ENCODE data around the gene FOXK1. TPM values are rescaled to one million over a fixed set of nuclear protein-coding genes. Genes with fewer than 3 reads are reported as not detected.
A peak's percentile ranks its signal among the peaks of the same experiment; 100 is the strongest.
"Not testable (repeated sequence)": the region's sequence is repeated elsewhere in the genome, so short reads cannot be mapped to it uniquely, and the experiment has no call there.

FOXK1 gene
- total RNA-seq, 2 donors from 2014 or later, result 32.3 to 32.5 TPM

DNA sequence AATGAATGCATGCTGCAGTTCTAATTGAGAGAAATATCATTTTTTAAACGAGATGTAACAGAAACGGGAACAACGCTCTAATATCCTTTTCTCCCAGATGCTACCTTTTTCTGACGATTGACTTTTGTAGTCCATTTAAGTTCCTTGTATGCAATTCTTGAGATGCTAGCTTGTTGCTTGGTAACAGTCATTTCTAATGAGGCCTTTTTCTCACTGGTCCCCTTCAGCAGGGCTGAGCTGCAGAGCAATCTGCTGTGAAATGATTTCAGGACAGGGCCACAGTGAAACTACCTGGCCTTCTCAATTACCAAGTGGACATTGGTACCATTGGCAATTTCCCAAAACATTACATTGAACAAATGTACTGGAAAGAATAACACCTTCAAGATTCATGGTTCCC is 26.2 kb upstream of the FOXK1 start:
- Mint-ChIP-seq H3K9me3 (peaks cover 12% of the 10 kb centered on the region), H3K4me3 (no peak overlapping the region), H3K36me3 (ENCODE audit: low read depth) (no peaks in the 10 kb centered on the region), H3K4me1 (no peaks in the 10 kb centered on the region), H3K27me3 (no peaks in the 10 kb centered on the region), H3K27ac (no peak overlapping the region)
- no peak for ATAC-seq (replicated peaks)

DNA sequence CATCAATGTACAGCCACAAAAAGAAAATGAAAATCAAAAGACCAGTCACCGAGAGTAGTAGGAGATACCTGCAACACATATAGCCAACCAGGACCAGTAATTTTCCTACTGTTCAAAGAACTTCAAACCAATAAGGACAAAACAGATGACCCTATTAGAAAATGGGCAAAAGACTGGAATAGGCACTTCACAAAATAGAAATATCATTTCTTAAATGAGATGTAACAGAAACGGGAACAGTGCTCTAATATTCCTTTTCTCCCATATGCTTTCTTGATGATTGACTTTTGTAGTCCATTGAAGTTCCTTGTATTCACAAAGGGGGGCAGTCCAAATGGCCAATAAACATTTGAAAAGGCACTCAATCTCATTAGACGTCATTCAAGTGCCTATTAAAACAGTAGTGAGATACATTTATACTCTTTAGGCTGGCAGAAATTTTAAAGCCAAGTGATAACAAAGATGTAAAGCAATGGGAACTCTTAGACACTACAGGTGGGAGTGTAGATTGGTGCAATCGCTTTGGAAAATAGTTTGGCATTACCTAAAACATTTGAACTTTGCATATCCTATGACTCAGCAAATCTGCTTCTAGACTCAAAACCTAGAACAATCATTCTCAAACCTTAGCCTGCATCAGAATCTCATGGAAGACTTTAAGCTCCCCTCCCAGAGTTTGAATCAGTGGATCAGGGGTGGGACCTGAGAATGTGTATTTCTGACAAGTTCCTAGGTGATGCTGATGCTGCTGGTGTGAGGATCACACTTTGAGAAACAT is 24.3 kb upstream of the FOXK1 start:
- Mint-ChIP-seq H3K27ac (no peak overlapping the region), H3K4me3 (no peak overlapping the region), H3K4me1 (no peaks in the 10 kb centered on the region), H3K27me3 (no peaks in the 10 kb centered on the region), H3K9me3 (peaks cover 12% of the 10 kb centered on the region), H3K36me3 (ENCODE audit: low read depth) (no peaks in the 10 kb centered on the region)
- ATAC-seq (replicated peaks), result no peak

DNA sequence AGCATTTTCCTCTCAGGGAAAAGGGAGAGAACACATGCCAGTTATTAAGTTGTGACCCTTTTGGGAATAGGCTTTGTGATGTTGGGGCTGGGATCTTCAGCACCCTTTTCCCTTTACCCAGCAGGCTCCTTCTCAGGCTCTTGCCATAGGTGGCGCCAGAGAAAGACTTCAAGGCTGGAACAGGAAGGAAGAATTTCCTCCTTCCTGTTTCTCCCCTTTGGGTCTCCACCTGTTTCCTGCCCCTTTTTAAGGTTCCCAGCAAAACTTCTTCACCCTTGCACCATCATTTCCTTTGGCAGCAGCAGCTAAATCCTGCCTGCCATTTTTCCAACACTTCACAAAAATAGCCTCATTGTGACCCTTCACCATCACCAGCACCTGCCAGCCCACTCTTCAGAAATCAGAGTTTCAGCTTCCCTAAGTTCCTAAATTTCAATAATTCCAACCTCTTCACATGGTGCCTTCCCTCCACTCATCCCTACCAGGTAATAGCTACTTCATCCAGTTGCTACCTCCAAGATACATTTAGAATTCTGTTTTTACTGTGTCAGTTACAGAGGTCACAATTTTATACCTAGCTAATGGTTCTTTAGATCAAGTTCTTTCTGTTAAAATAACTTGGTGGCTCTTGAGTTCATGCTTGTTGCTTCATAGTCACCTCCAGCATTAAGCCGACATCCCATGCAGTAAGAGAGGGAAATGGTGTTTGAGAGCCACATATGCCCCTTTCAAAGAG is 22.4 kb upstream of the FOXK1 start:
- no peak for ATAC-seq (replicated peaks)
- H3K36me3 Mint-ChIP-seq (ENCODE audit: low read depth), result no peaks in the 10 kb centered on the region
- H3K27me3 Mint-ChIP-seq, result no peaks in the 10 kb centered on the region
- H3K27ac Mint-ChIP-seq, result no peak overlapping the region
- peaks cover 12% of the 10 kb centered on the region for H3K9me3 Mint-ChIP-seq
- no peaks in the 10 kb centered on the region for H3K4me1 Mint-ChIP-seq
- H3K4me3 Mint-ChIP-seq, result no peak overlapping the region

DNA sequence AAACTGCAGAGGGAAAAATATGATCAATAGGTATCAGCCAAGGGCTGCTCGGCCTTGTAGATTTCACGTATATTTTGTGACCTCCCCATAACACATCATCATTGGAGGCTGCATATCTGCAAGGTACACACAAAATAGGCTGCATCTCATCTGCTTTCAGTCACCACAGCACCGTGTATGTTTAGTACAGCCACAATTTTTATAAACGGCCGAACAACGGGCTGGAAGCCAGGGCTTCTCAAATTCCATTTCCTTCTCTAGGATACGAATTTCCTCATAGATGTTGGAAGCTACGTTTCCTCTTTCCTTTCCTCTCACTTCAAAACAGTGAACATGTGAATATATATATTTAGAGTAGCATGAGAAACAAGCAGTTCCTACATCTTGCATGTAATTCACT is 20.2 kb upstream of the FOXK1 start:
- Mint-ChIP-seq H3K4me3 (no peak overlapping the region), H3K9me3 (peaks cover 12% of the 10 kb centered on the region), H3K27me3 (no peaks in the 10 kb centered on the region), H3K36me3 (ENCODE audit: low read depth) (no peaks in the 10 kb centered on the region), H3K4me1 (peaks cover 6% of the 10 kb centered on the region), H3K27ac (no peak overlapping the region)
- ATAC-seq (replicated peaks), result no peak

GRCh38 chr7:4663239-4664018 is 18.7 kb upstream of the FOXK1 start:
- Mint-ChIP-seq H3K9me3 (peaks cover 6% of the 10 kb centered on the region), H3K4me1 (peaks cover 6% of the 10 kb centered on the region), H3K36me3 (ENCODE audit: low read depth) (no peaks in the 10 kb centered on the region), H3K27me3 (no peaks in the 10 kb centered on the region), H3K27ac (no peak overlapping the region), H3K4me3 (no peak overlapping the region)
- ATAC-seq (replicated peaks), result peak; percentile 79

DNA sequence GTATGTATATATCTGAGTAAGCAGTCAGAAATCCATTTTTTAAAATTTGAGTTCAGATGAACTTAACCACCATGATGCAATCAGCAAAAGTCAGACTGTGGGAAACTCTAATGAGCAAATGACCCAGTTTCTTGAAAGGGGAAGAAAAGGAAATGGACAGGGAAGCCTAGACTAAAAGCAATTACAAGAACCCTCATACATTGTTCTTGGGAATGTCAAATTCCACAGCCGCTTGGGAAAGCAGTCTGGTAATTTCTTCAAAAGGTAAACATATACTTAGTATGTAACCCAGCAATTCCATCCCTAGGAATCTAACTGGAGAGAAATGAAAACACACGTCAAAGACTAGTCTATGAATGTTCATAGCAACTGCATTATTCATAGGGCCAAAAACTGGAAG is 16.4 kb upstream of the FOXK1 start:
- H3K36me3 Mint-ChIP-seq (ENCODE audit: low read depth), result no peaks in the 10 kb centered on the region
- H3K27ac Mint-ChIP-seq, result no peak overlapping the region

GRCh38 chr7:4667776-4668509 is 14.2 kb upstream of the FOXK1 start:
- H3K27ac Mint-ChIP-seq, result no peak overlapping the region

More for the DNA sequence above, 16.4 kb upstream of the FOXK1 start:
- Mint-ChIP-seq H3K9me3 (peaks cover 1% of the 10 kb centered on the region), H3K4me3 (no peak overlapping the region), H3K4me1 (peaks cover 6% of the 10 kb centered on the region), H3K27me3 (no peaks in the 10 kb centered on the region)
- ATAC-seq (replicated peaks), result no peak

GRCh38 chr7:4668510-4668847 is 13.6 kb upstream of the FOXK1 start:
- H3K4me1 Mint-ChIP-seq, result peaks cover 10% of the 10 kb centered on the region
- peaks cover 4% of the 10 kb centered on the region for H3K27me3 Mint-ChIP-seq
- no peak overlapping the region for H3K27ac Mint-ChIP-seq
- H3K4me3 Mint-ChIP-seq, result no peak overlapping the region
- no peaks in the 10 kb centered on the region for H3K36me3 Mint-ChIP-seq (ENCODE audit: low read depth)
- peaks cover 4% of the 10 kb centered on the region for H3K9me3 Mint-ChIP-seq
- no peak for ATAC-seq (replicated peaks)

More at GRCh38 chr7:4667776-4668509, 14.2 kb upstream of the FOXK1 start:
- H3K4me3 Mint-ChIP-seq, result no peak overlapping the region
- ATAC-seq (replicated peaks), result no peak
- peaks cover 10% of the 10 kb centered on the region for H3K4me1 Mint-ChIP-seq
- H3K36me3 Mint-ChIP-seq (ENCODE audit: low read depth), result no peaks in the 10 kb centered on the region
- H3K9me3 Mint-ChIP-seq, result peaks cover 4% of the 10 kb centered on the region
- peaks cover 4% of the 10 kb centered on the region for H3K27me3 Mint-ChIP-seq

- H3K36me3 Mint-ChIP-seq (ENCODE audit: low read depth), result no peaks in the 10 kb centered on the region
- H3K9me3 Mint-ChIP-seq, result peaks cover 4% of the 10 kb centered on the region
- H3K4me3 Mint-ChIP-seq, result no peak overlapping the region
- no peak for ATAC-seq (replicated peaks)
- peaks cover 4% of the 10 kb centered on the region for H3K27me3 Mint-ChIP-seq
- H3K4me1 Mint-ChIP-seq, result peaks cover 4% of the 10 kb centered on the region
- H3K27ac Mint-ChIP-seq, result peak overlapping the region; percentile 51
Observed at GRCh38 chr7:4670791-4671190, 11.3 kb upstream of the FOXK1 start.

GRCh38 chr7:4675771-4676367 is 6.2 kb upstream of the FOXK1 start:
- no peaks in the 10 kb centered on the region for H3K36me3 Mint-ChIP-seq (ENCODE audit: low read depth)
- peaks cover under 1% of the 10 kb centered on the region for H3K9me3 Mint-ChIP-seq
- ATAC-seq (replicated peaks), result no peak
- H3K27ac Mint-ChIP-seq, result no peak overlapping the region
- H3K4me1 Mint-ChIP-seq, result peaks cover 3% of the 10 kb centered on the region
- no peak overlapping the region for H3K4me3 Mint-ChIP-seq
- H3K27me3 Mint-ChIP-seq, result peaks cover 4% of the 10 kb centered on the region

- H3K36me3 Mint-ChIP-seq (ENCODE audit: low read depth); H3K27ac Mint-ChIP-seq; H3K27me3 Mint-ChIP-seq; H3K9me3 Mint-ChIP-seq; ATAC-seq (replicated peaks); H3K4me3 Mint-ChIP-seq; H3K4me1 Mint-ChIP-seq: not testable (repeated sequence)
Observed at GRCh38 chr7:4677518-4677917, 4.6 kb upstream of the FOXK1 start.

DNA sequence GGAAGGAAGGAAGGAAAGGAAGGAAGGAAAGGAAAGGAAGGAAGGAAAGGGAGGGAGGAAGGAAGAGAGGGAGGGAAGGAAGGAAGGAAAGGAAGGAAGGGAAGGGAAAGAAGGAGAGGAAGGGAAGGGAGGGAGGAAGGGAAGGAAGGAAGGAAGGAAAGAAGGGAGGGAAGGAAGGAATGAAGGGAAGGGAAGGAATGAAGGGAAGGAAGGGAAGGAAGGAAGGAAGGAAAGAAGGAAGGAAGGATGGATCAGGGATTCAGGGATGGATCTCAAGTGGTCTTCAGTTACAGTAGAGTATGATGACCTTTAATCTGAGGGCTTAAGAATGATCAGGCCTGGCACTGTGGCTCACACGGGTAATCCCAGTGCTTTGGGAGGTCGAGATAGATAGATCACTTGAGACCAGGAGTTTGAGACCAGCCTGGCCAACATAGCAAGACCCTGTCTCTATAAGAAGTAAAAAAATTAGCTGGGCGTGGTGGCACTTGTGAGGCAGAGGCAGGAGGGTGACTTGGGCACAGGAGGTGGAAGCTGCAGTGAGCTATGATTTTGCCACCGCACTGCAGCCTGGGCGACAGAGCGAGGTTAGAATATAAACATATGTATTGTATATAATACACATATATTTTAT is 760 bp upstream of the FOXK1 start:
- H3K4me1 Mint-ChIP-seq, result peaks cover 13% of the 10 kb centered on the region
- peak overlapping the region; percentile 82 for H3K4me3 Mint-ChIP-seq
- peak overlapping the region; percentile 94 for H3K27ac Mint-ChIP-seq
- no peak for ATAC-seq (replicated peaks)
- H3K27me3 Mint-ChIP-seq, result no peaks in the 10 kb centered on the region
- H3K9me3 Mint-ChIP-seq, result no peaks in the 10 kb centered on the region
- peaks cover 32% of the 10 kb centered on the region for H3K36me3 Mint-ChIP-seq (ENCODE audit: low read depth)

DNA sequence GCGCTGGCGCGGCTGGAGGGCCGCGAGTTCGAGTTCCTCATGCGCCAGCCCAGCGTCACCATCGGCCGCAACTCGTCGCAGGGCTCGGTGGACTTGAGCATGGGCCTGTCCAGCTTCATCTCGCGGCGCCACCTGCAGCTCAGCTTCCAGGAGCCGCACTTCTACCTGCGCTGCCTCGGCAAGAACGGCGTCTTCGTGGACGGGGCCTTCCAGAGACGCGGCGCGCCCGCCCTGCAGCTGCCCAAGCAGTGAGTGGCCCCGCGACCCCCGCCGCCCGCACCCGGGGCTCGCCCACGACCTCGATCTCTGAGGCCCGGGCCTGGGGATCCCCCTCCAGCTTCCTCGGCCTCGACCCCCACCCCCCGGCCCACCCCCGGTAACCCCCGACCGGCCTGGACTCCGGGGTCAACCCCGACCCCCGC is 537 bp downstream of the FOXK1 start:
- ATAC-seq (replicated peaks), result peak; percentile 25
- no peak overlapping the region for H3K27ac Mint-ChIP-seq
- peak overlapping the region; percentile 88 for H3K4me3 Mint-ChIP-seq
- H3K4me1 Mint-ChIP-seq, result peaks cover 13% of the 10 kb centered on the region
- no peaks in the 10 kb centered on the region for H3K9me3 Mint-ChIP-seq
- H3K27me3 Mint-ChIP-seq, result no peaks in the 10 kb centered on the region
- H3K36me3 Mint-ChIP-seq (ENCODE audit: low read depth), result peaks cover 45% of the 10 kb centered on the region
